Stimulated activated CD8-positive, alpha-beta memory T cell treated with anti-CD3 and anti-CD28 coated beads, Interleukin-4, amount 100 ng/mL, for 24 hours (primary cell): ENCODE data around the gene PIK3R5.
A peak's percentile ranks its signal among the peaks of the same experiment; 100 is the strongest.

Experiments
- DNase-seq: peaks from one replicate; pipeline ENCODE4 v3.0.0-alpha.2; 2020; ENCODE audit warnings: low read depth

PIK3R5 gene

DNA sequence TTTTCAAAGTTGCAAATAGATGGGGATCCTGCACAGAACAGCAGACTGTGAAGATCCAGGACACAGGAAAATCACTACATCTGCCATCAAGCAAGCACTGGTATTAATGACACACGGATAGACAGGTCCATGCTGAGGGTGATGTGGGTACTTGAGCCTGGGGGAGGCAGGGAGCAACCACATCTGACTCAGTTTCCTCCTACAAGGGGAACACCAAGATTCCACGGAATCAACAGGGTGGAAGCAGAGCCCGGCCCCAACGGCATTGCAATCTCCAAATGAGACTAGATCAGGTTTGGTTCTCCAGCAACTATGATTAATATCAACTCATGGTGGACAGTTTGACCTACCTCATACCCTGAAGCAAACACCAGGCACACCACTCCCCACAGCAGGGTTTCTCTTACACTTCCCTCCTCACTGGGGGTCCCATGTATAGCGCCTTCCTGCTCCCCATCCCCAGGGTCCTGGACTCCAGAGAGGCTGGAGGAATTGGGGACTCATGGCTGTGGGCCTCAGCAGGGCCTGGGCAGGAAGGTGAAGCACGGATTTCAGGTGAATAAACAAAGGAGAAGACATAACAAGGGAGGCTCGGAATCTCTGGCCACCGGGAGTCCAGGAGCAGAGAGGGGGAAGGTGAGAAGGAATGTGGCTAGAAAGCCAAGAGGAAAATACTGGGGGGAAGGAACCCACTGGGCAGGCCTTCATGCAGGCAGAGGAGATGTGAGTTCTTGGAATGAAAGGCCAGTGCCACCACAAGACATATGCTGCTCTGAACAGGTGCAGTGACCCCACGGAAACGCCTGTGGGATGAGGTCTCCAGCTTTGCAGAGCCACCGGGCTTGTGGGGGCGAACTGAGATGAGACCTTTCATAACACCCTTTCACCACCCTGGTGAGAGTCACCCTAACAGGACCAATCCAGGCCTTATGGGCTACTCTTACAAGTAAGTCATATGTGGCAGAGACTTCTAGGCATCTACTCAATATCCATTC lies 68.6 kb downstream of the PIK3R5 start:
- no peak for DNase-seq

DNA sequence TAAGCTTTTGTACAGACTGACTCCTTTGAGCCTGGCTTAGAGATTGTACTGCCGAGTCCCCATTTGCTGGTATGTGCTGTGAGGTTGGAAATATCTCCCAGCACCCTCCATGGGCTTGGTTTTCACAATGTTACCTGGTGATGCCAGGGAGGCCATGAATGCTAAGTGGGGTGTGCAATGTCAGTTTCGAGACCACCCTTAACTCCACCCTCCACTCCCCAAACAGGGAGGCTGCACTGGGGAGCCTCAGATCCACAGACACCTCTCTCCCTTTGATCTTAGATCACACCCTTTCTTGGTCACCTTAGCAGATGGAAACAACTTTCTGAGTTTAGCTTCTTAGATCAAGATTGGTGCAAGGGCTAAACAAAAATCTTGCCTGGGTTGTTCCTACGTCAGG lies 69.4 kb downstream of the PIK3R5 start:
- DNase-seq = no peak

DNA sequence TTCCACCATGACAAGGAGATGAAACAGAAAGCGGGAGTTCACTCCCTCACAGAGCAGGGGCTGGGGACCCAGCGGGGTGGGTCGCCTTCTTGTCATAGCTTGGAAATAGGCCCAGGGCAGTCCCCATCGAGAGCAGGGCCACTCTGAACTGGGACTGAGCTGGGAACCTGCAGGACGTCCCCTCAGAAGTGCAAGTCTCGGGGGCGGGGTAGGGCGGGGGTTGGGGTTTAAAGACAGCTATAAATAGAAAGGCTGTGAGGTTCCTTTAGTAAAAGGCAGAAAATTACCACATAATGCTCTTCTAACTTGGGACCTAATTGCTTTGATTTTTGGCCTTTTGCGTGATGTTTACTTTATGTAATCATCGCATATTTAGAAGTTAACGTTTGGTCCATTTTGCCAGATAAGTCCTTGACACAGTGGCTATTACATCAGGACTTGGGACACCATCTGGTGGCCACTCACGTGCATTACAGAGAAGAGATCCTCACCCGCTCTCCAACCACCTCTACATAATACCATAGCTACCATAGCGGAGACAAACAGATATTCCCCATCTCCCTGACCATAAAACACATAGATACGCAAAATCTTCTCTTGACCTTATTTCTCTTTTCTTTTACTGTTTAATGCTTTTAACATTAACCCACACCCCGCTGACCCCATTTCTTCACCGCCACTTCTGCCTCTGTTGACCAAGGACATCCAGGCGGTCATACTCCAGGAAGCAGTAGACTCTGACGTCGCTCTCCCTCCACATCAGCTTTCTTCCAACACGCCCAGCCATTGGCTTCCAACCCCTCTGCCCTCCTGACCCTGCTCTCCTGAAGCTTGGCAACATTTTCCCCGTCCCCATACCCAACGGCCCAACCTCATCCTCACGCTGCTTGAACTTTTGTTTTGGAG lies 70.6 kb downstream of the PIK3R5 start:
- peak; percentile 33 for DNase-seq

DNA sequence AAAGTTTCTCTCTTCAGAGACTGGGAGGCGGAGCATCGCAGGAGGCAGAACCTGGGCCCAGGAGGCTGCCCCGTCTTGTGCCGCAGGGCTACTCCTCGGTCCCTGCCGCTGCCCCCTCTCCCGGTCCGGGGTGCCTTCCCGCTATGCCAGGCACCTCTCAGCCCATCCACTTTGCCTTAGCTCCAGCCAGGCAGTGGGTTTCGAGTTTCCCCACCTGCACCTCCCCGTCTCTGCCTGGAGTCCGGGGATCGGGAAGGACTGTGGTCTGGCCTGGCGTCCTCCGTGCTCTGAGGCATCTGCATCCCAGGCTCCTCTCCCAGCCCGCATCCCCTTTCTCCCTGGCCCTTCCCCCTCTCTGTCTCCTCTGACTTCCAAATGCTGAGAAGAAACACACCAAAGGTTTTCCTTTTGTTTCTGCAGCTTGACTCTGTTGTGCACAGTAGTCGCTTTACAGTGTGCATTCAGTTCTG lies 71.3 kb downstream of the PIK3R5 start:
- DNase-seq = no peak

DNA sequence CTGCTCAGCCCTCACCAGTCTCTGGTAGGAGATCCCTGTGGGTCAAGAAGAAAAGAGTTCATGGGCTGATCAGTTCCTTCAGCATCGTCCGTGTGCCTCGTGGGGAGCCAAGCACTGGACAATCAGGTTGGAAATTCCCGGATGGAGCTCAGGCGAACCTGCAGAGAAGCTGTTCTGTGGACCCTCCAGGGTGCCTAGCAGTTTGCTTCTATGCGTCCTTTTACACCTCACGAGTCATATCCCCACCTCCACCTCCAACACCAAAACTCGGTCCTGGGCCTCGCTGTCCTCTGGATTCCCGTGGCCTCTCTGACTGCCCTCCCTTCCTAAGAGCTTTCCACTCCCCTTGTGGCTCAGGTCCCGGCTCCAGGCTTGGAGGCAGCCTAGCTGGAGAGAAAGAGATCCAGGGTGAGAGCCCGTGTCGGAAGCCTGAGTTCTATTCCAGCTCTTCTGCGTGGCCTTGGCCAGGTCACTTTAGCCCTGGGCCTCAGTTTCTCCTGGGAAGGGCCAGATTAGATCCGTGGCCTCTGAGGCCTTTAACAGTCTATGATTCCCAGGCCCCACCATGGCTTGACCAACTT lies 71.8 kb downstream of the PIK3R5 start:
- no peak for DNase-seq

DNA sequence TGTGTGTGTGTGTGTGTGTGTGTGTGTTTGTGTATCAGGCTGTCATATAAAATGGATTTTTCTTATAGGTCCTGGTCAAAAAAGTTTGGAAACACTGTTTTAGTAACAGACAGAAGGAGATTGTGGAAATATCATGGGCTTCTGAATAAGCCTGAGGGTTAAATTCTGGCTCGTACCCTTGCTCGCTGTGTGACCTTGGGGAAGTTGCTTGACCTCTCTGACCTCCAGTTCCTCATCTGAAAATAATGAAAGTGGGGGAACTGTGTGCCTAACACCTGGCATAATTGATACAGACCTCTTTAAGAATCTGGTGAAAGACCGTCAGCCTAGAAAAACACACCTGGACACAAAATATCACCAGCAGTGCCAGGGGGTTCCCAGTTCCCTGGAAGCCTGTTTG lies 72.4 kb downstream of the PIK3R5 start:
- no peak for DNase-seq

DNA sequence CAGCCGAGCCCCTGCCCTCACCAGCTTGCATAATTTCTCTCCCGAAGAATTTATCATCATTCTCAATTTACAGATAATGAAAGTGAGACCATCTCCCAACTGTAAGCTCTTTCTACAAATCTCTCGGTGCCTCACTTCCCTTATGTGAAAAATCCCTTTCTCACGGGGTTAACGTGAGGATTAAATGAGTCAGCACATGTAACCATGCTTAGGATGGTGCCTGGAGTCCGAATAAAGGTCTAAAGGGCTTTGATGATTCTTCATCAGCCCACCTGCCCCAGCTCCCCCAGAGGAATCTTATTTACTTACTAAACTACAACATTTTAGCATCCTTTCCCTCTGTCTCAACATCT lies 73.2 kb downstream of the PIK3R5 start:
- DNase-seq = no peak

DNA sequence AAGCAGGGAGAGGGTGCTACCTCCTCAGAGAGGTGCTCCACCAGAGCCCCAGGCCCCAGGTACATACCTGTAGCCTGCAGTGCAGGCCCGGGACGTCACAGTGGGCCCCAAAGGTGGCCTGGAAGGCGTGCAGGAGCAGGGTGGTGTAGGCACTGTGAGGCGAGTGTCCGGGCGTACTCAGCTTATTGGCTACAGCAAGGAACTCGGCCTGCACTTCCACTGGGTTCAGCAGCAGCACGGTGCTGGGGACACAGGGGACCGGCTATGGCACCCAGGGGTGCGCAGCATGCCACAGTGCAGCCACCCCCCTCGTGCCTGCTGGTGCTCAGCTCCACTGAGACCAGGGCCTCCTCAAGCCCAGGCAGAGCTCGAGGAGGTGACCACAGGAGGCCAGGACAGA lies 74.8 kb downstream of the PIK3R5 start:
- no peak for DNase-seq

DNA sequence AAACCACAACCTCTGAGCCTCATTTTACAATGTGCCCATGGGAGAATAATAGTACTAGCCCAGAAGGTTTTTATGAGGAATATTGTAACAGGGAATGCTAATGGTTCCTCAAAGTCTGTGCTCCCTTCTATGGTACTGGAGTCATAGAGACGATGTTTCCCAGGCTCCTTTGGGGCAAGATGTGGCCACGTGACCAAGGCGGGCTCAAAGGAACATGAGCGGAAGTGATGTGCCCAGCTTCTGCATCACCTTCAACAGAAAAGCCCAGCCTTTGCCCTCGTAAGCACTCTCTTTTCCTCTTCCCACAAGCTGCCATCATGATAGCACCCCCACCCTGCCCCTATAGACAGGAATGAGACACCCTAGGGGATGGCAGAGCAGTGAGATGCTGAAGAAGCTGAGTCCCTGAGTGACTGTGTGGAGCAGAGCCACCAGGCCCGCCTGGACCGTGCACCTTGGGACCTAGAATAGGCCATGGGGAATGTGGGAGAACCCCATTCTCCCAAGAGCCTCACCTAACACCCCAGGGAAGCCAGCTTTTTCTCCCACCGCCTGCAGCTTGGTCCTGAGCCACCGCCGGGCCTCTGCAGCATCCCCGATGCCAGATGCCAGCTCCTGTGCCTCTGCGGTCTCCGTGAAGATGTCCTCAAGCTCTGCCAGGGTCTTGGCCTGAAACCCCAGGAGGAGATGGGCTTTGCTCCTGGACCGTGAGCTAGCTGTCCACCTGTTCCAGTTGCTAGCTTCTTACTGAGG lies 75.9 kb downstream of the PIK3R5 start:
- DNase-seq = no peak

DNA sequence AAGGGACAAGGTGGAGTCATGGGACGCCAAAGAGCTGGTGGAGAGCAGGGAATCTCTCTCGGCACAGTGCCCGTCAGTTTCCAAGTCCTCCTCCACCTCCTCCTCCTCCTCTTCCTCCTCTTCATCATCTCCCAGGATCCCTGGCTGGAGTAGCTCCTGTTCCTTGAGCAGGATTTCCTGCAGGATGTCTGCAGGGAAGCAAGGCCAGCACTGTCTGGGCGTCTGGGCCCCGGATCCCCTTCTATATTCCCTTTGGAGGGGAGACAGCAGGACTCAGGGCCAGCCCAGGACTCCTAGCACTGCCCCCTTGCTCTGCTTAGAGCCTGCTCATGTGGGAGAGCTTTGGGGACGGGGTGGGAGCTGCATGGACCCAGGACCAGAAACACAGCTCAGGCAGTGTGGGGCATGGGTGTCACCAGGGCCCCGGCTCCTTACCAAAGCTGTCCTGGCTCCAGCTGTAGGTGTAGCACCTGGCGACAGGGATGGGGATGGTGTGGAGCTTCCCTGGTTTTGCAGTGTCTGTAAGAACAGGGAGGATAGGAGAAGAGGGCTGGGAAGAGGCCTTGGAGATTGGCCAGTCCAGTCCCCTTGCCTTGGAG lies 76.7 kb downstream of the PIK3R5 start:
- no peak for DNase-seq

DNA sequence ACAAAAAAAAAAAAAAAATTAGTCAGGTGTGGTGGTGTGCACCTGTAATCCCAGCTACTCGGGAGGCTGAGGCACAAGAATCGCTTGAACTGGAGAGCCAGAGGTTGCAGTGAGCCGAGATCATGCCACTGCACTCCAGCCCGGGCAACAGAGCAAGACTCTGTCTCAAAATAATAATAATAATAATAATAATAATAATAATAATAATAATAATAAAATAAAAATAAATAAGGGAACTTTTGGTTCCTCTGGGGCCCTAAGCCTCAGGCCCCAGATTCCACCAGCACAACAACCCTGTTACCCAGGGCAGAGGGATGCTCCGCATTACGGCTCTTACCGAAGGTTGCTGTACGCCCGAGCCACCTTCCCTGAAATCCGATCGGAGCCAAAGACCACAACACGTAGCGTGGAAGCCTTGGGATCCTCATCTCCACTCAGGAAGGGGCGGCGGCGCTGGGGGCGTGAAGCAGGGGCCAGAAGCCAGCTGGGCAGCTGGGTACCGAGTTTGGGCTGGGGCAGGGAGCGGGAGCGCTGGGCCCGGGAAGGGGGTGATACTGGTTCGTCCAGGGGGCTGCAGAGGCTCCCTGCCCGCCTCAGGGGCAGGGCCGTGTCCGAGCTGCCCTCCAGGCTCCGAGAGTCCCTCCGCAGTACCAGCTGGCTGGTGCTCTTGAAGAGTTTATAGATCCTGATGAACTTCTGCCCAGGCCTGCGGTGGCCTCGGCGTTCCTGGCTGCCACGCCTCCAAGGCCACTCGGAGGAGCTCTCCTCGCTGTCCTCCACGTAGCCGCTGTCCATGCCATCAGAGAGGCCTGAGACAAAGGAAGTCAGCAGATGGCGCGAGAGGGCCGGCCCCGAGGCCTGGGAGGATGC lies 77.4 kb downstream of the PIK3R5 start:
- no peak for DNase-seq

DNA sequence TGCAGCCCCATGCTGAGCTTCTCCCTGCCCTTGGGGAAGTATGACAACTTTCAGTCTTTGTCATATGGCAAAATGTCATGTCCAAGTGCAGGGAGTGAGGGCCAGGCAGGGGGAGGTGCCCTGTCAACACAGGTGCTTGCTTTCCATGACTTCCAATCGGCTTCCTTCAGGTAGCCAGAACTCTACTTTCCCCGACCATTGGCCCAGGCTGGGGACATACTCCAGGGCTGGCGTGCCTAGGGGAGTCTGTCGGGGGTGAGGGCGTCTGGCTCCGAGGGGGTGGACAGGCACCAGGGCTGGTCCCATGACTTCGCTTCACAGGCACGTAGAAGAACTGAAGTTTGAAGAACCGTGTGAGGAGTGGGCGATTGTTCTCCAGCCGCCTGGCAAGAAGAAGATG lies 78.2 kb downstream of the PIK3R5 start:
- no peak for DNase-seq

DNA sequence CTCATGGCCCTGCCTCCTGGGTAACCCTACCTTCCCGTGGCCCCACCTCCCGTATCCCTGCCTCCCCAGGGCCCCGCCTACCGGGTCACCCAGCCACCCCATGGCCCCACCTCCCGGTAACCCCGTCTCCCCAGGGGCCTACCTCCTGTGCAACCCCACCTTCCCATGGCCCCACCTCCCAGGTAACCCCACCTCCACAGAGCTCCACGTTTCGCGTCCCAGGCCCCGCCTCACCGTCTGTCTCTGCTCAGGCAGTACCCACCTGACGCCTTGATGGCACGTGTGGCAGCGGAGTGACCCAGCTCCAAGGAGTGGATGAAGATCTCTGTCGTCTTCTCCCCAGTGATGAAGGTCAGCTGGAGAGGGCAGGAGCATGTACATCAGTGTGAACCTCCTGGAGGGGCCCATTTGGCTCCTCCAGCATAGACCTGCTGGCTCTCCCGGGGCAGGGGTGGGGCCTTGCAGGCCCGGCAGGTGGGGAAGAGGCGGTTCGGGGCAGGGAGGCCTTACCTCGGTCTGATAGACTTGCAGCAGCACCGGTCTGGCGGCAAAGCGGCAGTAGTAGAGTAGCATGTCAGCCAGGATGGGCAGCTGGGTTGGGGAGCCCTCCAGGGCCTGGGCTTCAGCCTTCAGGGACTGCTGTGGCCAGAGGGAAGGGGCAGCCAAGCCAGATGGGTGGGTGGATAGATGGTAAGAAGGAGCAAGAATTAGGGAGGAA lies 79.4 kb downstream of the PIK3R5 start:
- no peak for DNase-seq

DNA sequence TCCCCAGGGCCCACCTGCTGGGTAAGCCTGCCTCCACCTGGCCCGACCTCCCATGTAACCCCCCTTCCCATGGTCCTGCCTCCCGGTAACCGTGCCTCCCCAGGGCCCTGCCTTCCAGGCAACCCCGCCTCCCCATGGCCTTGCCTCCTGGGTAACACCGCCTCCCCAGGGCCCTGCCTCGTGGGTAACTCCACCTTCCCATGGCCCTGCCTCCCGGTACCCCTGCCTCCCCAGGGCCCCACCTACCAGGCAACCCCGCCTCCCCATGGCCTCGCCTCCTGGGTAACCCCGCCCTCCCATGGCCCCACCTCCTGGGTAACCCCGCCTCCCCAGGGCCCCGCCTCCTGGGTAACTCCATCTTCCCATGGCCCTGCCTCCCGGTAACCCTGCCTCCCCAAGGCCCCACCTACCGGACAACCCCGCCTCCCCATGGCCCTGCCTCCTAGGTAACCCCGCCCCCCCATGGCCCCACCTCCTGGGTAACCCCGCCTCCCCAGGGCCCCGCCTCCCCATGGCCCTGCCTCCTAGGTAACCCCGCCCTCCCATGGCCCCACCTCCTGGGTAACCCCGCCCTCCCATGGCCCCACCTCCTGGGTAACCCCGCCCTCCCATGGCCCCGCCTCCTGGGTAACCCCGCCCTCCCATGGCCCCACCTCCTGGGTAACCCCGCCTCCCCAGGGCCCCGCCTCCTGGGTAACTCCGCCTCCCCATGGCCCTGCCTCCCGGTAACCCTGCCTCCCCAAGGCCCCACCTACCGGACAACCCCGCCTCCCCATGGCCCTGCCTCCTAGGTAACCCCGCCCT lies 80.1 kb downstream of the PIK3R5 start:
- DNase-seq = peak; percentile 23

DNA sequence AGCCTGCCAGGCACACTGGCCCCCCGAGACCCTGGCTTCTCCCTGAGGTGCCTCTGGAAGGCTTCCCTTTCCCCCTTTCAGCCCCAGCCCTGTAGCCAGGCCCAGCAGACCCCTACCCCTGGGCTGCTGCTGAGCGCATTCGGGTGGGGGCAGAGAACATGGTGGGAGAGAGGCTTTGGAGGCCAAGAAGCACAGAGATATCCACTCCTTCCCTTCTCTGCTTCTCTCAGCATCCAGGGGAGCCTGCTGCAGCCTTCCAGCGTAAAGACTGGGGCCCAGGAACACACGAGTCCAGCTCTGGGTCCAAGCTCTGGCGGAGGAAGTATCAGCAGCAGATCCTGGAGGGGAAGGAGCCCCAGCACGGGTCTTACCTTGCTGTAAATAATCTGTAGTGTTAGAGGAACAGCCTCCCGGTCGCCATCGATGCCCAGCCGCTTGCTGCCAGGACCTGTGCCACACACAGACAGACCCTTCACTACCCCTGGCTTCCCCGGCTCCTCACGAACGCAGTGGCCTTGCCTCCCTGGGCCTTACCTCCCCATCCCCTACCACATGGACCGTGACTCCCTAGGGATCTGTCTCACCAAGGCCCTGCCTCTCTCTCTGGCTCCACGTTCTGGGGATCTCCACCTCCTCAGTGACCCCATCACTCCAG lies 81.0 kb downstream of the PIK3R5 start:
- DNase-seq = no peak

DNA sequence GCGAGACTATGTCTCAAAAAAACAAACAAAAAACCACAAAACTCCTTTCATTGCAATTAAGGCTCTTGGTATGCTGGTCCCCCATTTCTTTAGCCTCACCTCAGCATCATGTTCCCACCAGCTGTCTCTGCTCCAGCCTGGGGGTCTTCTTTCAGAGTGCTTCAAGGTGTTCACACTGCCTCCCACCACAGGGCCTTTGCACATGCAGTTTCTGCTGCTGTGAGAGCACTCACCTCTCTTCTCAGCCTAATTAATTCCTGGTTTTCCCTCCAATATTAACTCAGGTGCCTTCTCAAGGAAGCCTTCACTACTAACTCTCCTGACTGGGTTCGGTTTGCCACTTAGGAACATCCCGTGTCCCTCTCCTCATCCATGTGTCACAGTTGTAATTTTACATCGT lies 82.2 kb downstream of the PIK3R5 start:
- DNase-seq = no peak

DNA sequence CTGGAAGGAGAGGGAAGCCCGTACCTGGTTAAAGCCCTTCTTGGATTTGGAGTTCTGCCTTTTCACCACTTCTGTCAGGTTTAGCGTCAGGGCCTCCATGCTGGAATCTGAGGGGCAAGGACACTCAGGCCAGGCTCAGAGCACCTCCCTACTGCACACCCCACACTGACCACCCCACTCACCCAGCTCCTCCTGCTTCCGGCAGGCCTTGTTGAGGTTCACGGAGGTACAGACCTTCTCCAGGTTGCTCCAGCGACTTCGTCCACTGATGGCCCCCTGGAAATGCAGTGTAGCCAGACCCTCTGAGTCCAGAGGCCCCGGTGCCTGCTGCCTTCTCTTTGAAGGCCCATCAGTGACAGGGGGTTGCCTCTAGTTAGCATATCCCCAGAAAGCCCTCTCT lies 83.9 kb downstream of the PIK3R5 start:
- no peak for DNase-seq

DNA sequence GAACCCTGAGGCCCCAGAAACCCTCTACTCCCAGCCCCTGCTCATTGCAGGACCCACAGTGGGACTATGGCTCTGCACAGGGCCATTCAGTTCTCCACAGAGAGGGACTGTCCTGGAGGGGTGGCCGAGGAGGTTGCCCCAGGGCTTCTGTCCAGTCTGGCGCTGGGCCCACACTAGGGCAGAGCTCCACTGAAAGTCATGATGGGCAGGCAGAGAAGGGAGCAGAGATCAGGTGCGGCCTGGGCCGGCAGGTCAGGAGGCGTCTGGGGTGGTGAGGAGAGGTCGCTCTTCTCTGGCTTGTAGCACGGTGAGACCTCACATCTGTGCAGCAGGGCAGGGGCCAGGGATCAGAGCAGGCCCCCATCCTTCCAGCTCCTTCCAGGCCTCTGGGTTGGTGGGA lies 85.0 kb downstream of the PIK3R5 start:
- no peak for DNase-seq
